Muscle of back (tissue), 11 donors: ENCODE measurements around the gene HMCES. TPM values are rescaled to one million over a fixed set of nuclear protein-coding genes. Genes with fewer than 3 reads are reported as not detected.
"Not testable (repeated sequence)": the region's sequence is repeated elsewhere in the genome, so short reads cannot be mapped to it uniquely, and the experiment has no call there.

Source experiments
- DNase-seq, 3 donors: peaks; one replicate each; pipeline versions ENCODE4 v3.0.0 to v3.0.0-alpha.2; 2013
- polyA plus RNA-seq, 10 donors: library from polyadenylated mRNA; unstranded; fragments of 120-200 nt; gene quantifications; one replicate each; pipeline ENCODE4 v1.2.1, GENCODE V29; 2013; ENCODE audit not compliant: insufficient read length in 10 of 10

Gene HMCES
- polyA plus RNA-seq, 10 donors: 20.5 to 28.9 (median 24.2) TPM

DNA sequence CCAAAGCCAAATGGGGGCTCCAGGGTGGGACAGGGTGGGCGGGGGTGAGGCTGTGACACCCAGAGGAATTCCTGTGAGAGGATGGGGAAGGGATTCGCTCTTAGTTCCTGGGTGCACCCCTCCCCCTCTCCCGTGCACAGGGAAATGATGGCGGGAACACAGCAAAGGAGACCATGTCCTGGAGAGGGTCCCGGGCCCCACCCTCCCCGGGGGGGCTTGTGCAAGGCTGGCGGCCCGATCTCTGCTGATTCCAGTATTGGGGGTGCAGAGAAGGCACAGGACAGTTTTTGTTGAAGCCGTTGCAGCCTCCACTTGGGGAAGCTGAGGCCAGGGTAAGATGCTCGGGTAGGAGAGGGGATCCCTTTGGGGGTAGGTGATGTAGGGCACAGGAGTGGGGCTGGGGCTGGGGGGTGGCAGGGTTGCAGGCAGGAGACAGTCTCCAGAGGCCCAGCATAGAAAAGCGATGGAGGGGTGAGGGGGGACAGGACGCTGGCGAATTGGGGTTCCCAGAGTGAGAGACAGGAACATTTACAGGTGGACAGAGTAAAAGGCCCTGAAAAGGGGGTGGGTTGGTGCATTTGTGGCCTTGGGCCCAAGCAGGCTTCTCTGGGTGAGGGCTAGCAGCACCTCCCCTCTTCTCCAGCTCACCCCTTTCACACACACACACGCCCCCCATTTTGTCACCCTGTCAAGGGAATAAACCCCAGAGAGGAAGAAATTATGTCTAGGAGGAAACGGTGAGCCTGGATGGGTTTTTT lies 38.5 kb downstream of the HMCES start:
- DNase-seq: no peak

DNA sequence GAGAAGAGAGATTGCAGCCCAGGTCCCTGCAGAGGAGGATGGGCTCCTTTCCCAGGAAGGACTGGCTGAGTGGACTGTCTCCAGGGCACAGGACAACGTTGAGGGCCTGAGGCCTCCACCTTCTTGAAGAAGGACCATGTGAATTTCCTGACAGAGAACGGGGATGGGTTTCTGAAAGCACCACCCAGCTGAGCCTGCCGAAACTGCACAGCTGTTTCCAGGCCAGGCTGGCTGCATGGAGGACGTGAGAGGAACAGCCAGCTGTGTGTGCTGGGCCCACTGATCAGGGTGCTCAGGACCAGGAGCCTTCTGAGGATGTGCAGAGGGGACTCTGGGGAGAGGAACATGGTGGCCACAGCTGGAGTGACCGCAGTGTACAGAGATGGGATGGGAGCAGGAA lies 39.2 kb downstream of the HMCES start:
- peak in 1 of 3 donors; percentile 38 for DNase-seq

DNA sequence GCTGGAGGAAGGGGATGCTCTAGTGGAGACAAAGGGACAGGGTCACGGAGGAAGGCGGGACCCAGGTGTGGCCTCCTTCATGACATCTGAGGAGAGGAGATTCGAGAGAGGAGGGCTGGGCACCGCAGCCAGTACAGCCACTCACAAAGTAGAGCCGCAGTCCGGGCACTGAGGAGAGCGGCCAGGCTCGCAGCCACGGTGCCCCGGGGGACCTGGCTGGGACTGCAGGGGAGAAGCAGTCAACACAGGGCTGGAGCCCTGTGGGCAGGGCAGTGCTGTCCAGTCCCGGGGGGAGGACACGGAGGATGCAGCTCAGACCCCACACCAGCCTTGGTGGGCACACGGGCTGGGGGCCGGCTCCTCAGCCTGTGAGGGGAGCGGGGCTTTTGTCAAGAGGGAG lies 40.3 kb downstream of the HMCES start:
- no peak for DNase-seq

DNA sequence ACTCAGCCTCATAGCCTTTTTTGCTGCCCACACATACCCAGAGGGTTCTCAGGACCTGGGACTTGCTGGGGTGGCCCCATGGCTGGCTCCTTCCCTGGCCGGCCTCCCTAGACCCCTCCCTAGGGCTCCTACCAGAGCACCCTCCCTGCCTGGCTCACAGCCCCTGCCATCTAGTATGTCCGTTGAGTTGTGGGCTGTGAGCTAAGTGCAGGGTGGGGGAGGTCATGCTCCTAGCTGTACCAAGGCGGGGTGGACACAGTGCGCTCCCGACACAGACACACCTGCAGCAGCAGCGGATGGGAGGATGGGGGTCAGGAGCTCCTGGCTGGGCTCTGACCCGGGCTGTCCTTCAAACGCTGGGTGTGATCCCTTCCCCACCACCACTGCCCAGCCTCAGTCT lies 41.6 kb downstream of the HMCES start:
- DNase-seq: no peak

DNA sequence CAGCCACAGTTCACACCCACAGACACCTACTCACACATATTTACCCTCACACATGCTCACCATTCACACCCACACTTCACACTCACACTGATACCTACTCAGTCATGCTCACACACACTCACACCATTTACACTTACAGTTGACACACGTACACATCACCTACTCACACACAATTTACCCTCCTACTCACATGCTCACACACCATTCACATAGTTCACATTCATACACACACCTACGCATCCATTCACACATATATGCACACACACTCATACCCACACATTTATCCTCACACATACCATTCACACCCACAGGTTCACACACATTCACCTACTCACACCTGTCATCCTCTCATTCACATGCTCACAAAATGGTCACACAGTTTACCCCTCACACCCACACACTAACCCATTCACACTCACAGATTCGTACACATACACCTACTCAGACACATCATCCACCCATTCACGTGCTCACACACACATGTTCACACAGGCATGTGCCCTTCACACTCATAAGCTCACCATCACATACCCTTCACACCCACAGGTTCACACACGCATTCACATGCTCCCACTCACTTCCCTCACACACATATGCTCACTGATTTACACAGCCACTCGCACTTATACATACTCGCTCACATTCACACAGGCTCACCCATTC lies 42.3 kb downstream of the HMCES start:
- no peak for DNase-seq

DNA sequence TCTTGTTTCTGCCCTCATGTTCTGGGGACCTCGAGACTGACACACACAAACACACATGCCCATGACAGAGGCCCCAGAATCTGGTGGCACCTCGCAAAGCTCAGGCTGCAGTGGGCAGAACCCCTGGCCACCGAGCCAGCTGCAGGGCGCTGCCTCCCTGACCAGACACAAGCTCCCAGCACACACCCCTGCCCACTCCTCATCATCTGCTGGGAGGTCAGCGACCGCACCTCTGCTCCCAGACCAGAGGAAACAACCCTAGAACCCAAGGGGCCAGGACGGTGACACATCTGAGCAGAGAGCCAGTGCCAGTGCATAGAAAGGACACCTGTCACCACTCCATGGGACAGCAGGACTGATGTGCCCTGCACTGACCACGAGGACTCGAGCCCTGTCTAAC lies 43.2 kb downstream of the HMCES start:
- no peak for DNase-seq

DNA sequence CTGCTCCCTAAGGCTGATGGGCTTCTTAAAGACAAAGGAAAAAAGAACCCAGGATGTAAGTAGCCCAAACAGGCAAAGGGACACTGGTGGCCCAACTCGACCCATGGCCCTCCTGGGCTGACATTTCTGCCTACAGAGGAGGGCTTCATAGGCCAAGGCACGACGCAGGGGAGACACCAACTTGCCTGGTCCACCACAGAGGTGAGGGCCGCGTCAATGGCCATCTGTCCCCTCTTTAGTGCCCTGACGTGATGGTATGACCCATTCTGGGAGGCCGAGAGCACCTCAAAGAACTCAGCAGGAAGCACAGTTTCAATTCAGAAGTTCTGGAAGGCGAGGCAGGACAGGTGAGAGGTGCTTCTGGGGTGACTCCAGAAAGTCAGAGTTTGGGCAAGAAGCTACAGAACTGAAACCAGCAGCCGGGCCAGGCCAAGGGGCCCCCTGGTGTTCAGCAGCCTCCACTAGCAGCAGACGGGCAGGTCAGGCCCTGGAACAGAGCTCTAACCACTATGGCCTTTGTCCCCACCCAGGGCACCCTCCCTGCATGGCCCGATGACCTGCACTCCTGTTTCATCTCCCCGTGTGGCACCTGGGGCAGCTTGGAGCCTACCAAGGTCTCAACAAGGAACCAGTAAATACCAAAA lies 45.1 kb downstream of the HMCES start:
- DNase-seq: no peak

DNA sequence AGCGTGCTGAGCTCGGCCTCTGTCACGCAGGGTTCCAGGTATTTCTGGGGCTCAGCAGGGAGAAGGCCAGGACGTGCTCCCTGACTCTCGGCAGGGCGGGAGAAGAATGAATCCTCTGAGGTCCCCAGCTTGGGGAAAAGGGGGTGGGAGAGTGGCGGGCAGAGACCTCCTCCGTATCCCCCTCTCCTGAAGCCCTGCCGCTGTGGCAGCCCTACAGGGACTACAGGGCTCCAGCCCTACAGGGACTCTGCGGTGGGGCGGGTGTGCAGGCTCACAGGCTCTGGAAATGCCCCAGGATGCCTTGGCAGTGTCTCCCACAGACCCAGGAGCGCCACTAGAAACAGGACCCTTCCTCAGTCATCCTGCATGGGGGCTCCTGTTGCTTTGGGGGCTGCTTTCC lies 46.2 kb downstream of the HMCES start:
- DNase-seq: no peak

DNA sequence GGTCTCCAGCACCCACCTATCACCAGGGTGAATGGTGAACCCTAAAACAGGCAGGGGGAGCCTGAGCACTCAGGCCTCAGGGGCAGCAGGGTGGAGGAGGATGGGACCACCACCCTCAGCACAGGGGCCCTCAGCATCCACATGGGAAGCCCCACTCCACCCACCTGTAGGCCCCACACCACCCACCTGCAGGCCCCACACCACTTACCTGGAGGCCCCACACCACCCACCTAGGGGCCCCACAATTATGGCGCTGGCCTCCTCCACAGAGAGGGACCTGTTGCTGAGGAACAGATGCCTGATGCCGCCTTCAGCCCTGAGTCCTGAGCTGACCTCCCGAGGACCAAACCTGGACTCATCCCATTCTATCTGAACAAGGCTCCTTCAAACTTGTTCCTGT lies 46.7 kb downstream of the HMCES start:
- no peak for DNase-seq

DNA sequence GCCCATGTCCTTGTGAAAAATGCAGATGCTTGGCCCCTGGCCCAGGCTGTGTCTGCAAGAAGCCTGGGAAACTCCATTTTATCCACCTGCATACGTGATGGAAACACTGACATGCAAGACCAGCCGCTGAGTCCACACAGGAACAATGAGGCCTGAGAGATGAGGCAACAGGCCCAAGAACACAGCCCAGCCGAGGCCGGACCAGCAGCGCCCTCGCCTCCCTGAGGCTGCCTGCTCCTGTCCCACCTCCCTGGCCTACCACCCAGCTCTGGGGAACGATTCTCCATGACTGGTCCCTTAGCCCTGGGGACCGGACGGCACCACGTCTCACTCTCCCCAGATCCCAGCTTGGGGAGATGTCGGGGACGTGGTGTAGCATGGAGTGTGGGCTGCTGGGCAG lies 47.5 kb downstream of the HMCES start:
- no peak for DNase-seq

DNA sequence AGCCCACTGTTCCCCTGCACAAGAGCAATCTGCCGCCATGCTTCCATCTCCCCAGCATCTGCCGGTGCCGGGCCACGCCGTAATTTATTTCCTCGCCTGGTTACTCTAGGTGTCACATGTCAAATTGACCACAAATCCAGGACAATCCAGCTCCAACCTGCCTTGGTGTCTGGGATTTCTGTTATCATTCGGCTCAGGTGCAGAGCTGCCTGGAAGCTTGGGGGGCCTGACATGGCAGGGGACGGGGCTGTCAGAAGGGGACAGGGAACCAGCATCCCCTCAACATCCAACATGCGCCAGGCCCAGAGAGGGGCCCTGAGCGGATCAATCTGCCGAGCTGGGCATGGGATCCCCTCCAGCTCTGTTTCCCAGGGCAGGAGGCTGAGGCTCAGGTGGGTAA lies 47.9 kb downstream of the HMCES start:
- no peak for DNase-seq

DNA sequence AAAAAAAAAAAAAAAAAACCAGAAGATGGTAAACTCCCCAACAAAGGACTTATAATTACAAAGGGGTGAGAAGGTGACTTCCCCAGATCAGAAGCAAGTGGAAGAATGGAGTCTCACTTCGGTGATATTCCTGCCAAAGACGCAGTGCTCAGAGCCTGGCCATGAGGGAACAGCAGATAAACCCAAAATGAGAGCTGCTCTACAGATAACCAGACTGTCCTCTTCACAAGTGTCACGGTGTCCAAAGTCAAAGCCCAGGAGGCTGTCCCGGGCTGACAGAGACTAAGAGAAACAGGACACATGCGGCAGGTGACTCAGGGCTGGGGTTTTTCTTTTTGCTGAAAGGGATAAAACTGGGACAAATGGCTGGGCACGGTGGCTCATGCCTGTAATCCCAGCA lies 48.8 kb downstream of the HMCES start:
- no peak for DNase-seq

DNA sequence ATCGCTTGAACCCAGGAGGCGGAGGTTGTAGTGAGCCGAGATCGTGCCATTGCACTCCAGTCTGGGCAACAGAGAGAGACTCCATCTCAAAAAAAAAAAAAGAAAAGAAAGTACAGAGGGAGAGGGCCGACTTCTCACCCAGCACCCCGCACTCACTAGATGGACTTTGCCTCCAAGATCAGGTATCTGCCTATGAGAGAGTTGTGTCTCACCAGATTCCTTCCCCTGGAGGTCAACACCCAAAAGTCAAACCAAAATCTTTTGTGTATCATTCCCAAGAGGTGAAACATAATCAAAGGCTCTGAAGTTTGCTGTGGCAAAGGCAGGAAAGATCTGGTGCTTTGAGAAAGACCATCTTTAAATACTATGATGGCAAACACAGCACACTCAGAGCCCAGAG lies 51.2 kb downstream of the HMCES start:
- DNase-seq: no peak

DNA sequence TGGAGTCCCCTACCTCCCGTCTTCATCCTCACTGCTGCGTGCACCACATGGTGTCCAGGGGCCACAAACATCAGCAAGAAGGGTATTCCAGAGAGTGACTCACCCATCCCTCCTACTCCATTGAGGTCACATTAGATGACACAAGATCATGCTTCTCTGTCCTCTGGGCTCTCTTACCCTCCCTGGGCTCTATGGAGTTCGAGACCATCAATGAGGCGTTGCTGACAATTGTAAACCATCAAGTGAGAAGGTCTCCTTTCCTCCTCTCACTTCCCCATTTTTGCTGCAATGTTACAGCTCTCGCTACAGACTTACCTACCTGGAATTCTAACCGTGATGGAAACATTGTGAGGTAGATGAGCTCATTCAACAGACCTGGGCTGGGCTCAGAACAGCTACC lies 51.7 kb downstream of the HMCES start:
- DNase-seq: no peak

DNA sequence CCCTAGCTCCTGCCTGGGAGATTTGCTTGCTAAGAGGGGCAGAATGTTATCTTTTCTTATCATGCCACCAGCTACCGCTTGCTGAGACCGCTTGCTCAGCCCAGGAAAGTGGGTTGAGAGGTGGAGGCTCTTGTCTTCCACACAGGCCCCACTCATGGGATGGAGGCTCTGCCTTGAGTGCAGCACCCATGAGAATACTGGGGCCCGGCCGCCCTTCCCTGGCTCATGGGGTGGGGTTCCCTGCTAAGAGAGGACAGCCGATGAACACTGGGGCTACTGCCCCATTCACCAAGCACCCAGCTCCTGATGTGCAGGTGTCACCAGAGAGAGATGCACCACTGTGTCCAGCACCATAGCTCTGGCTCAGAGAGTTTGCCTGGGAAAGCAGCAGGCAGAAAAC lies 55.2 kb downstream of the HMCES start:
- no peak for DNase-seq

DNA sequence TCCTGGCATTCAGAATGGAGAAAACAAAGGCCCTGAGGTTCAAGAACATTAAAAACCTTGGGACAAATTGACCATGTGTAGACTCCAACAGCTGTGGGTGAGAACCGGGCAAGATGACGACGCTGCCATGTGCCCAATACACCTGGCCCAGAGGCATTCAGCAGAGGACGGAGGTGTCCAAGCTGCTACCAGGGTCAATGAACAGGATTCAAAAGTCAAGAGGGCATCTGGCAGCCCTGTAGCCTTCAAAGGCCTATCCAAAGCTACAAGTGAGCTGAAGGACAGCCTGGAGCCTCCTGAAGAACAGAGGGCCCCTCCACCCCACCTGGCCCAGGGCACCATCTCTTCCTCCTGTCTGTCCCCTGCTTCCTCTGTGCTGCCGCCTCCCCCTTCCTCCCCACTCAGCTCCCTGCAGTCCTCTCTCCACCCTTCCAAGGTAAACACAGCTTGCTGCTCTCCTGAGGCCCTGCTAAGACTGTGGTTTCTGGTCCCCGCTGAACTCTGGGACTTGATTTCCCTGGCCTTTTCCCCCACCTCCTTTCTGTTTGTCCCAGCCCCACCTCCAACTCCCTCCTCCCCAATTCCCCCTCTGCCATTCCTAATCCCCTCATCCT lies 57.5 kb downstream of the HMCES start:
- DNase-seq: no peak

DNA sequence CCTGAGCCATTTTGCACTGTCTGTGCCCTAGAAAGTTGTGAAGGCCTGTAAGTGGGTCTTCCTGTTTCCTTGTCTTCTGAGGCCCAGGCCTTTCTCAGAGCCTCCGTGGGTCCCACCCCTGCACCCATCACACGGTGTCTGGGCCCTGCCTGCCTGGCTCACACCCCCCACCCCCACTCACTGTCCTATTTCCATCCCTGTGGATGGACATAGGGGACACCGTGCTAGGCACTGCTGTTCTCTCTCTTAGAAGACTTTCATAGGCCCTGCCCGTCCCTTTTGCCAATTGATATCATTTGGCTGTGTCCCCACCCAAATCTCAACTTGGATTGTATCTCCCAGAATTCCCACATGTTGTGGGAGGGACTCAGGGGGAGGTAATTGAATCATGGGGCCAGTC lies 59.0 kb downstream of the HMCES start:
- DNase-seq: not testable (repeated sequence)

DNA sequence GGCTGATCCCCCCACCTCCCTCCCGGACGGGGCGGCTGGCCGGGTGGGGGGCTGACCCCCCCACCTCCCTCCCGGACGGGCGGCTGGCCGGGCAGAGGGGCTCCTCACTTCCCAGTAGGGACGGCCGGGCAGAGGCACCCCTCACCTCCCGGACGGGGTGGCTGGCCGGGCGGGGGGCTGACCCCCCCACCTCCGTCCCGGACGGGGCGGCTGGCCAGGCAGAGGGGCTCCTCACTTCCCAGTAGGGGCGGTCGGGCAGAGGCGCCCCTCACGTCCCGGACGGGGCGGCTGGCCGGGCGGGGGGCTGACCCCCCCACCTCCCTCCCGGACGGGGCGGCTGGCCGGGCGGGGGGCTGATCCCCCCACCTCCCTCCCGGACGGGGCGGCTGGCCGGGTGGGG lies 60.5 kb downstream of the HMCES start:
- DNase-seq: not testable (repeated sequence)

DNA sequence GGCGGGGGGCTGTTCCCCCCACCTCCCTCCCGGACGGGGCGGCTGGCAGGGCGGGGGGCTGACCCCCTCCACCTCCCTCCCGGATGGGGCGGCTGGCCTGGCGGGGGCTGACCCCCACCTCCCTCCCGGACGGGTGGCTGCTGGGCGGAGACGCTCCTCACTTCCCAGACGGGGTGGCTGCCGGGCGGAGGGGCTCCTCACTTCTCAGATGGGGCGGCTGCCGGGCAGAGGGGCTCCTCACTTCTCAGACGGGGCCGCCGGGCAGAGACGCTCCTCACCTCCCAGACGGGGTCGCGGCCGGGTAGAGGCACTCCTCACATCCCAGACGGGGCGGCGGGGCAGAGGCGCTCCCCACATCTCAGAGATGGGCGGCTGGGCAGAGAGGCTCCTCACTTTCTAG lies 61.2 kb downstream of the HMCES start:
- not testable (repeated sequence) for DNase-seq

DNA sequence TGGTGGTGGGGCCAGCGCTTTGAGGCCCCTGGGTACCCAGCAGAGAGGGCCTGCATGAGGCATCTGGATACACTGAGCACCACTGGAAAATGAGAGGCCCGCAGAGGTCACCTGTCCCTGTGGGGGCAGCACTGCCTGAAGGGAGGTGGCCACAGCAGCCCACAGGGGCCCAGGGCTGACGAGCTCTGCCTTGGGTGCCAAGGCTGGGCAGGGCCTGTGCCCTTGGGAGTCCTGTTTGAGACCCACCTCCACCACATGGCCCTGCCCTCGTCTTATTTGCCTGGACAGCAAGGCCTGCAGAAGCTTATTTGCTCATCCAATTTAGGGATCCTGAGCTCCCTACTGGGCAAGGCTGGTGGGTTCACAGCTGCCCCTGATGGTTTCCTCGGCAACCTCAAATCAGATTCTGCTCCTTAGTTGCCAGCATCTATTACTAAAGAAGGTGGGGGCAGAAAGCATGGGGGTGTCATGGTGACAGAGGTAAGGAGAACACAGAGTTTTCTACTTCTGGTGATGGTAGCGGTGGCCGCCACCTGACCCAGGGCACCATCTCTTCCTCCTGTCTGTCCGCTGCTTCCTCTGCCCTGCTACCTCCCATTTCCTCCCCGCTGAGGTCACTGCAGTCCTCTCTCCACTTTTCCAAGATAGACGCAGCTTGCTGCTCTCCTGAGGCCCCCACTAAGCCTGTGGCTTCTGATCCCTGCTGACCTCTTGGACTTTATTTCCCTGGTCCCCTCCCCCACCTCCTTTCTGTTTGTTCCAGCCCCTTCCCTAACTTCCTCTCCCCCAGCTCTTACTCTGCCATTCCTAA lies 62.9 kb downstream of the HMCES start:
- no peak for DNase-seq

DNA sequence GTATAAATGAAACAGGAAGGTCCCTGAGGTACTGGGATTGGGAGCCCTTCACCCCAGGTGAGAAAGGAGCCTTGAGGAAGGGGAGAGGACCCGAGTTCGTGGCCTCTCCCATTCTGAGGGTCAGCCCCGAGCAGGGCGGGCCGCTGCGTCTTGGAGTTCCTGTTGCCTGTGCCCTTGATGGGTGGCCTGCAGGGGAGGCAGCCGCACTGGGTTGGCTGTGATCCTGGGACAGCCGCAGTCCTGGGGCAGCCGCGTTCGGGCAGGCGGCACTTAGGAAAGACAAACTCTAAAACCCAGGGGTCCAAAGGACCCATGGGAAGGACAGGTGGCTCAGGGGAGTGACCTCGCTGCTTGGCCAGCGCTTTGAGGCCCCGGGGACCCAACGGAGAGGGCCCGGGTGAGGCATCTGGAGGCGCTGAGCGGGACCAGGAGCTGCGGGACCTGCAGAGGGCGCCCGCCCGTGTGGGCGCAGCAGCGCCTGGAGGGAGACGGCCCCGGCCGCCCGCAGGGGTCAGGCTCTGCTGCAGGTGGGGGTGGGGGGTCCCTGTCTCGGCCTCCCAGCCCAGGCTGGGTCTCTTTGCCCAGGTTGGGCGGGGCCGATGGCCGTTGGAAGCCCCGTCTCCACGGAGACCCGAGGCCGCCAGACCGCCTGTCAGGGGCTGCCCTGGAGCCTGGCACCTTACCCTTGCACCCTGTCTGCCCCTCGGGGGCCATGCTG lies 65.1 kb downstream of the HMCES start:
- DNase-seq: peak in 1 of 3 donors; percentile 54
